Gastrocnemius medialis (tissue), 4 donors: ENCODE results near the gene CSKMT. TPM values are rescaled to one million over a fixed set of nuclear protein-coding genes. Genes with fewer than 3 reads are reported as not detected.
"Not testable (repeated sequence)": the region's sequence is repeated elsewhere in the genome, so short reads cannot be mapped to it uniquely, and the experiment has no call there.

Source experiments
- ATAC-seq, 2 donors: fragments of 150-250 bp; one replicate each; pipeline ENCODE4 v1.9.1; 2016
- DNase-seq, 2 donors: peaks; one replicate each; pipeline ENCODE4 v3.0.0-alpha.2; 2019
- H3K27ac ChIP-seq, 4 donors: fragments of 200-600 bp; sonication (generic); 1 replicate in 1 of 4; 2 replicates in 3 of 4; pipeline ENCODE4 v1.5.1; 2016 to 2018; ENCODE audit warnings: mild to moderate bottlenecking in 2 of 4, moderate library complexity in 1 of 4
- H3K27me3 ChIP-seq, 3 donors: fragments of 200-600 bp; sonication (generic) in 2 of 3; 1 replicate in 1 of 3; 2 replicates in 2 of 3; pipeline versions ENCODE4 v1.5.1 to v1.6.0; 2016 to 2019; ENCODE audit warnings: mild to moderate bottlenecking in 1 of 3, moderate library complexity in 1 of 3
- H3K36me3 ChIP-seq, 2 donors: fragments of 200-600 bp; sonication (generic) in 1 of 2; one replicate each; pipeline ENCODE4 v1.5.1; 2017 to 2018
- H3K4me1 ChIP-seq, 2 donors: fragments of 200-600 bp; sonication (generic) in 1 of 2; one replicate each; pipeline ENCODE4 v1.5.1; 2016 to 2017; ENCODE audit warnings: mild to moderate bottlenecking in 2 of 2
- H3K4me3 ChIP-seq, 4 donors: fragments of 200-600 bp; sonication (generic) in 3 of 4; 1 replicate in 1 of 4; 2 replicates in 3 of 4; pipeline ENCODE4 v1.5.1; 2016 to 2019; ENCODE audit warnings: mild to moderate bottlenecking in 2 of 4
- H3K9me3 ChIP-seq, 3 donors: fragments of 200-600 bp; sonication (generic) in 2 of 3; 1 replicate in 1 of 3; 2 replicates in 2 of 3; pipeline ENCODE4 v1.5.1; 2016 to 2019
- POLR2A ChIP-seq, 2 donors: fragments of 450-650 bp; IDR thresholded peaks; one replicate each; pipeline ENCODE4 v1.6.1; 2017; ENCODE audit warnings: antibody characterized with exemption in 2 of 2, mild to moderate bottlenecking in 2 of 2, moderate library complexity in 2 of 2
- in situ Hi-C, 4 donors: fragments of 200-750 bp; cut with MboI; loops; one replicate each; pipeline versions ENCODE4 v1.15.0 to v1.8.0; 2017; ENCODE audit warnings: low sequenced_read_pairs in 4 of 4
- intact Hi-C: fragments of 100-400 bp; cut with DNase I; formaldehyde crosslinking; loops from one replicate; pipeline ENCODE4 v1.15.1; 2023; ENCODE audit warnings: low total_unique reads
- total RNA-seq, 4 donors: library from RNA; depleted of rRNA; stranded (reverse); fragments of >200 nt; gene quantifications; one replicate each; pipeline versions ENCODE4 v1.1.0 to v1.2.3, GENCODE V29; 2016
- TF ChIP-seq, protein P1 (sequence below), 5 experiments: fragments of 450-650 bp in 3 of 5; fragments of 200-600 bp in 2 of 5; sonication (generic) in 2 of 5; IDR thresholded peaks in 4 of 5; conservative IDR thresholded peaks in 1 of 5; 1 replicate in 4 of 5; 2 replicates in 1 of 5; pipeline ENCODE4 v1.5.1; 2016 to 2019; ENCODE audit warnings: antibody characterized with exemption in 5 of 5, mild to moderate bottlenecking in 3 of 5, moderate library complexity in 3 of 5

Gene CSKMT
- total RNA-seq, 4 donors from 2014 or later = 1.7 to 4.5 (median 2.8) TPM

DNA sequence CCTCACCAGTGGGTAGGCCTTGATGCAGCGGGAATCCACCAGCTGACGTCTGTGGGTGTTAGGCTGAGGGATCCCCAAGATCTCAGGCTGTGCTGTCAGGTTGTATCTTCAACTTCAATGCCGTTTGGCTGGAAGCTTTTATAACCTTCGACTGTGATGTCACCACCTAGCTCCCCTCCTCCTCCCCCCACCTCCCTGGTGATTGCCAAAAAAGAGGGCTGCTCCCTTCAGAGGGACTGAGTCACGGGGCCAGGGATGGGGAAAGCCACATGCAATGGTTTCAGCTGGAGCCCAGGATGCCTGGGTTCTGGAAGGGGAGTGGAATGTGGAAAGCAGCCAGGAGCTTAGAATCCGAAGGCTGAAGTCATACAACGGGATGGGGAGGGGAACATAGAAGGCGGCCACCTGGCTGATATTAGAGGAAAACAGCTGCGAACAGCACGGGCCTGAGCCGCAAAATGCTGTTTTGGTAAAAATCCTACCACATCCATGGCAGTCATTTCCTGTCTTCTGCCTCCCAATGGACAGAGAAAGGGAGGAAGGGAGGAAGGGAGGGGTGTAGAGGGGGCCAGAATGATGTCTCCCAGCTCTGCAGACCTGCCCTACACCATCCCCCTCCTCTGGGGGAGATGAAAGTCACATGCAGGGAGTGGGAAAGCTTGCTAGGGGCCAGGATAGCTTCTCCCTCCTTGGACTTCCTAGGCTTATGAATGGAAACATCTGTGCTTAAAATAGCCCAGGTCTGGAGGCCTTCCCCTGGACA, 24.5 kb downstream of the CSKMT start, which contains the start of gene LRRN4CL:
TSS of gene LRRN4CL (minus strand) at position 110 of the 763 bp plus-strand sequence. CDS start 1,022 bp downstream, outside the sequence.
- TF ChIP-seq, protein P1, sequence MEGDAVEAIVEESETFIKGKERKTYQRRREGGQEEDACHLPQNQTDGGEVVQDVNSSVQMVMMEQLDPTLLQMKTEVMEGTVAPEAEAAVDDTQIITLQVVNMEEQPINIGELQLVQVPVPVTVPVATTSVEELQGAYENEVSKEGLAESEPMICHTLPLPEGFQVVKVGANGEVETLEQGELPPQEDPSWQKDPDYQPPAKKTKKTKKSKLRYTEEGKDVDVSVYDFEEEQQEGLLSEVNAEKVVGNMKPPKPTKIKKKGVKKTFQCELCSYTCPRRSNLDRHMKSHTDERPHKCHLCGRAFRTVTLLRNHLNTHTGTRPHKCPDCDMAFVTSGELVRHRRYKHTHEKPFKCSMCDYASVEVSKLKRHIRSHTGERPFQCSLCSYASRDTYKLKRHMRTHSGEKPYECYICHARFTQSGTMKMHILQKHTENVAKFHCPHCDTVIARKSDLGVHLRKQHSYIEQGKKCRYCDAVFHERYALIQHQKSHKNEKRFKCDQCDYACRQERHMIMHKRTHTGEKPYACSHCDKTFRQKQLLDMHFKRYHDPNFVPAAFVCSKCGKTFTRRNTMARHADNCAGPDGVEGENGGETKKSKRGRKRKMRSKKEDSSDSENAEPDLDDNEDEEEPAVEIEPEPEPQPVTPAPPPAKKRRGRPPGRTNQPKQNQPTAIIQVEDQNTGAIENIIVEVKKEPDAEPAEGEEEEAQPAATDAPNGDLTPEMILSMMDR (IDR thresholded peaks at IDR 0.05 in 4 of 5, conservative IDR thresholded peaks at IDR 0.05 in 1 of 5) = no peak
- TF ChIP-seq POLR2A (IDR thresholded peaks at IDR 0.05) = peak; percentile 46 to 66
- intact Hi-C loops = loop anchor here (5.0 kb wide), 1 partner anchor 77 kb away; the partner anchor contains the start of genes EML3 and ROM1

DNA sequence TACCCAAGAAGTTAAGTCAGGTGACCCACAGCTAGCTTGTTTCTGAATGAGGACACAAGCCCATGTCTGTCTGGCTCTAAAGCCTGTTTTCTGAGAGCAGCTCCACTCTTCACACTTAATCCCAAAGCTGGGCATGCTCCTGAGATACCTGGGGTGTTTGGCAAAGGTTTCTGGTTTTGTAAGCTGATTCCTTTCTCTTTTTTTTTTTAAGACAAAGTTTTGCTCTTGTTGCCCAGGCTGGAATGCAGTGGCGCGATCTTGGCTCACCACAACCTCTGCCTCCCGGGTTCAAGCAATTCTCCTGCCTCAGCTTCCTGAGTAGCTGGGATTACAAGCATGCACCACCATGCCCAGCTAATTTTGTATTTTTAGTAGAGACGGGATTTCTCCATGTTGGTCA, 28.5 kb downstream of the CSKMT start:
- H3K4me3 ChIP-seq, DNase-seq, H3K9me3 ChIP-seq, H3K27me3 ChIP-seq, ATAC-seq: not testable (repeated sequence)
- Histone ChIP-seq H3K27ac (peak overlapping the region in 2 of 4 donors; percentile 81 to 88), H3K4me1 (peaks cover 20 to 28% of the 10 kb centered on the region in 2 donors), H3K36me3 (peaks cover 0 to 38% of the 10 kb centered on the region in 2 donors)
- intact Hi-C loops = loop anchor here (1.0 to 5.0 kb wide), 5 partner anchors 12 to 298 kb away; partner anchors contain the start of genes EML3, INTS5 and ROM1
- in situ Hi-C loops = loop anchor here in 3 of 4 donors (10.0 to 25.0 kb wide), 2 partner anchors 306 to 309 kb away; no protein-coding TSS in a partner anchor

More for the DNA sequence above, 24.5 kb downstream of the CSKMT start, which contains the start of gene LRRN4CL:
- Histone ChIP-seq H3K9me3 (no peaks in the 10 kb centered on the region), H3K36me3 (peaks cover 0 to 38% of the 10 kb centered on the region in 2 donors), H3K27me3 (peaks cover 0 to 6% (median 0%) of the 10 kb centered on the region in 3 donors), H3K27ac (peak within 1 kb of the TSS; percentile 52 to 73 (median 62)), H3K4me1 (peaks cover 14 to 17% of the 10 kb centered on the region in 2 donors), H3K4me3 (peak within 1 kb of the TSS; percentile 24 to 32 (median 30))
- DNase-seq (peak; percentile 73 to 87), ATAC-seq (peak; percentile 70 to 82)
- in situ Hi-C loops = loop anchor here in 3 of 4 donors (10.0 to 25.0 kb wide), 2 partner anchors 302 to 305 kb away; no protein-coding TSS in a partner anchor

DNA sequence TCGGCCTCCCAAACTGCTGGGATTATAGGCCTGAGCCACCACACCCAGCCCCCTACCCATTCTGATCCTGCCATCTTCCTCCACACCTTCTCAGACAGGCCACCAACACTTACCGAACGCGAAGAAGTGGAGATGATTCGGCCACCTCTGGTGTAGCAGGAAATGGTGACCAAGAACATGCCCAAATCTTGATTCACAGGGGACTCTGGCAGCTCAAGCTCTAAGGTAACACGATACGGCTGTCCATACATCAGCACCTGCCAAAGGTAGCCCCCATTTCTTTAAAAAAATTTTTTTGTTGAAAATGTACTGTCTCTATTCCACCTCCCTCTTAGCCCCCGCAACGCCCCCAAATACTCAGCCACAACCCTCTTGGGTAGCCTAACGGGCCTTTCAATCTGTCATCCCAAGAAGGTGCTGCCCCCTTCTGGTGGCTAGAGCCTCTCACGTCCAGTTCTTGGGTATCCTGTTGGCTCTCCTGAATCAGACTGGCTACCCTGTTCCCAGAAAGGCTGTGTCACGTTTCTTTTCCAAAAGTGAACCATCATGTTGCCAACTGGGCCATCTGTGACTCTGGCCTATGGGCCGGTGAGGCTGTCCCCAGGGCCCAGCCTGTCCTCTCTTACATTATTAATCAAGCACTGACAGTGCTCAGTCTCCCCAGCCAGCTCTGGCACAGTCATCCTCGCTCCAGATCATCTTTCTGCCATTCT, 29.5 kb downstream of the CSKMT start:
- peak; percentile 98 to 99 for ATAC-seq
- no peaks in the 10 kb centered on the region for H3K9me3 ChIP-seq
- peak overlapping the region; percentile 65 to 88 (median 84) for H3K27ac ChIP-seq
- TF ChIP-seq, protein P1 (IDR thresholded peaks at IDR 0.05 in 4 of 5, conservative IDR thresholded peaks at IDR 0.05 in 1 of 5) = peak; percentile 85 to 90 (median 88)
- TF ChIP-seq POLR2A (IDR thresholded peaks at IDR 0.05) = peak in 1 of 2 donors; percentile 24
- peak; percentile 84 to 92 for DNase-seq
- no peak overlapping the region for H3K4me3 ChIP-seq
- in situ Hi-C loops = loop anchor here in 3 of 4 donors (10.0 to 25.0 kb wide), 2 partner anchors 307 to 310 kb away; no protein-coding TSS in a partner anchor
- intact Hi-C loops = loop anchor here (1.0 to 5.0 kb wide), 5 partner anchors 13 to 299 kb away; partner anchors contain the start of genes EML3, INTS5 and ROM1
- H3K36me3 ChIP-seq = peaks cover 0 to 38% of the 10 kb centered on the region in 2 donors
- H3K4me1 ChIP-seq = peaks cover 20 to 27% of the 10 kb centered on the region in 2 donors
- H3K27me3 ChIP-seq = no peaks in the 10 kb centered on the region

DNA sequence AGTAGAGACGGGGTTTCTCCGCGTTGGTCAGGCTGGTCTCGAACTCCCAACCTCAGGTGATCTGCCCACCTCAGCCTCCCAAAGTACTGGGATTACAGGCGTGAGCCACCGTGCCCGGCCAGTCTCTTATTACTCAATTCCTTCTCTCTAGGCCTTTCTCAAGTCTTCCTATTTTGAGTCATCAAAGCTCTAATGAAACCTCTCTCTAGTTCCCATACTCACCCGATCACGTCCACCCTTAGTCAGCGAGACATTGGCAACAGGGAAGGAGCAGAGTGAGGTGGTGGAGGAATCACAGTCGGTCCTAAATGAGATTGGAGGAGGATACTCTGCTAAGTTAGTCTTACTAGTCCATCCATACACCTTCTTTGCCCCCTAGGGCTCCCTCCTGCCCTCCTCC, 37.1 kb downstream of the CSKMT start:
- intact Hi-C loops (no loop called here), in situ Hi-C loops (loop anchor here in 1 of 4 donors (25.0 kb wide), 1 partner anchor 90 kb away; the partner anchor contains the start of genes B3GAT3, EML3, MTA2 and ROM1)
- DNase-seq (no peak), ATAC-seq (no peak)
- no peak overlapping the region for H3K4me3 ChIP-seq
- TF ChIP-seq, protein P1 (IDR thresholded peaks at IDR 0.05 in 4 of 5, conservative IDR thresholded peaks at IDR 0.05 in 1 of 5) = no peak
- H3K4me1 ChIP-seq = peaks cover 18% of the 10 kb centered on the region in 2 donors
- H3K27ac ChIP-seq = no peak overlapping the region
- no peaks in the 10 kb centered on the region for H3K9me3 ChIP-seq
- no peaks in the 10 kb centered on the region for H3K27me3 ChIP-seq
- peaks cover 0 to 28% of the 10 kb centered on the region in 2 donors for H3K36me3 ChIP-seq

DNA sequence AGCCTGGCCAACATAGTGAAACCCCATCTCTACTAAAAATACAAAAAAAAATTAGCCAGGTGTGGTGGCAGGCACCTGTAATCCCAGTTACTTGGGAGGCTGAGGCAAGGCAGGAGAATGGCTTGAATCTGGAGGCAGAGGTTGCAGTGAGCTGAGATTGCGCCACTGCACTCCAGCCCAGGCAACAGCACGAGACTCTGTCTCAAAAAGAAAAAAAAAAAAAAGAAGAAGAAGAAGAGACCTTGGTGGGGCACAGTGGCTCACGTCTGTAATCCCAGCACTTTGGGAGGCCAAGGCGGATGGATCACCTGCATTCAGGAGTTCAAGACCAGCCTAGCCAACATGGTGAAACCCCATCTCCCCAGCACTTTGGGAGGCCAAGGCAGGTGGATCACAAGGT, 38.8 kb downstream of the CSKMT start:
- H3K27ac ChIP-seq = peak overlapping the region in 1 of 4 donors; percentile 94
- H3K4me1 ChIP-seq = peaks cover 23 to 26% of the 10 kb centered on the region in 2 donors
- H3K27me3 ChIP-seq, ATAC-seq, intact Hi-C loops, H3K9me3 ChIP-seq, H3K4me3 ChIP-seq, DNase-seq: not testable (repeated sequence)
- in situ Hi-C loops = loop anchor here in 1 of 4 donors (25.0 kb wide), 1 partner anchor 92 kb away; the partner anchor contains the start of genes B3GAT3, EML3, MTA2 and ROM1
- H3K36me3 ChIP-seq = peaks cover 0 to 28% of the 10 kb centered on the region in 2 donors
